ES-I3 (cell line): ENCODE data around the gene RETSAT.
"Not testable (repeated sequence)": the region's sequence is repeated elsewhere in the genome, so short reads cannot be mapped to it uniquely, and the experiment has no call there.

ENCODE experiments used
- H3K36me3 ChIP-seq: 2 replicates; pipeline ENCODE4 v1.6.1; 2013; ENCODE audit warnings: mild to moderate bottlenecking, low read length, control low read depth, moderate library complexity; ENCODE audit not compliant: insufficient read depth
- H3K4me1 ChIP-seq: 2 replicates; pipeline ENCODE4 v1.6.1; 2013; ENCODE audit warnings: mild to moderate bottlenecking, control low read depth, low read length; ENCODE audit not compliant: insufficient read depth
- H3K9ac ChIP-seq: 2 replicates; pipeline ENCODE4 v1.6.1; 2013; ENCODE audit warnings: low read depth, mild to moderate bottlenecking, low read length, moderate library complexity
- H3K9me3 ChIP-seq: 2 replicates; pipeline ENCODE4 v1.6.1; 2013; ENCODE audit warnings: mild to moderate bottlenecking, low read length, moderate library complexity; ENCODE audit not compliant: control insufficient read depth, insufficient read depth

Gene RETSAT

DNA sequence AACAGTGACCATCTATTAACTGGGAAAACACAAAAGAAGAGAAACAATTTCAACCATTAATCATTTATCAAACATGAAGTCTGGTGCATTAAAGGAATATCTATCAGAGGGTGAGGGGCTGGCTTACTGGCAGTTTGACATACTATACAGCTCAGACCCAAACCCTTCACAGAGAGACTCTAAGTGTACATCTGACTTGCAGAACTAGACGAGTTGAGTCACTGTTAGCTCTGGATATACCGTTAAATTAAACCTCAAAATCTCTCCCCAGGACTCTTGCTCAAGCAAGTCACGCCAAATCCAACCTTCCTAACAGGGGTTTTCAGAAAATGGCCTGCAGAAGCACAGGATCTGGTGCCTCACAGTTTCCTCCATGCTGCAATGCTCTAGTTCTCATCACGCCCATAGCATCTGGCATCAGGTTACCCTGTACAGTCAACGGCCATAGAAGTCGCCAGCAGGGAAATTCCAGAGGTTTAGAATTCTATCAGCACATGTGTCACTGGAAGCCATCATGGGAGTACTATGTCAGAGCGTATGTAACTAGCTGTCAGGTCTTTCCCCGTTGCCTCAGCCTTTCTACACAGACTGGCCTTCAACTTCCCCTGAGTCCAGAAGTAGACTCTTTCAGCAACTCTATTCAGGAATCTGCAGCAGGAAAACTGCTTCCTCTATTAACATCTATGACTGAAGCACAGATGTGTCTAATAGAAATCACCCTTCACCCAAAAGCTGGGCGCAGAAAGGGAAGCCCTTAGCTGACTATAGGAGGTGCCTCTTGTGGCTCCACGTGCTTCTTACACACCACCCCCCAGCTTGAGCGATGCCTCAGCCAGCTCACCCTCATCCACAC is 35.9 kb downstream of the RETSAT start:
- peaks cover 3% of the 10 kb centered on the region; the same call in 1 of the 2 replicates for H3K36me3 ChIP-seq
- no peaks in the 10 kb centered on the region for H3K9me3 ChIP-seq
- no peaks in the 10 kb centered on the region; the same call in 1 of the 2 replicates for H3K4me1 ChIP-seq
- no peak overlapping the region for H3K9ac ChIP-seq

GRCh38 chr2:85315921-85316320 is 38.4 kb downstream of the RETSAT start:
- H3K9ac ChIP-seq, H3K36me3 ChIP-seq, H3K9me3 ChIP-seq, H3K4me1 ChIP-seq: not testable (repeated sequence)

DNA sequence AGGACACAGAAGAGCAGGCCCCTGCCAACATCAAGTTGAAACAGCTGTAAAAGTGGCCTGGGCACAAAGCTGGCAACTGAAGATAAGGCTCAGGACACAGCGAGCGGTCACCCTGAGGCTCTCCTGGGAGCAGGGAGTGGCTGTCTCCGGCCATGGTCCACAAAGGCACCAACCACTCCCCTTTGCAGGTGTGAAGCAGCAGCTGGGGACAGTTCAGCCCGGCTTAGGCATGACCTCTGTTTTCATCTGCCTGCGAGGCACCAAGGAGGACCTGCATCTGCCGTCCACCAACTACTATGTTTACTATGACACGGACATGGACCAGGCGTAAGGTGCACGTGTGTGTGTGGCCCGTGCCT is 39.5 kb downstream of the RETSAT start:
- H3K4me1 ChIP-seq: peaks cover 5% of the 10 kb centered on the region; the same call in 1 of the 2 replicates
- no peaks in the 10 kb centered on the region for H3K9me3 ChIP-seq
- H3K36me3 ChIP-seq: peaks cover 3% of the 10 kb centered on the region; the same call in 1 of the 2 replicates
- no peak overlapping the region for H3K9ac ChIP-seq

DNA sequence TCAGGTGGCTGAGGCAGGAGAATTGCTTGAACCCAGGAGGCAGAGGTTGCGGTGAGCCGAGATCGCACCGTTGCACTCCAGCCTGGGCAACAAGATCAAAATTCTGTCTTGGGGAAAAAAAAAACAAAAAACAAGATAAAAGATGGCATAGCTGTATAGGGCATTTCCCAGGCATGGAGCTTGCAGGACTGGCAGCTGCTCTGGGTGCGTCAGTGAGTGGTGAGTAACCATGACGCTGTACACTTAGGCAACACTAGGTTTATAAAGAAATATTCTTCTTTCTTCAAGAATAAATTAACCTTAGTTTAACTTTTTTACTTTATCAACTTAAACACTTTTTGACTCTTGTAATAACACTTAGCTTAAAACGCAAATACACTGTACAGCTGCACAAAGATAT is 41.9 kb downstream of the RETSAT start:
- Histone ChIP-seq H3K9me3 (no peaks in the 10 kb centered on the region), H3K36me3 (no peaks in the 10 kb centered on the region), H3K9ac (no peak overlapping the region), H3K4me1 (peaks cover 13% of the 10 kb centered on the region; the same call in 1 of the 2 replicates)

- Histone ChIP-seq H3K9me3 (no peaks in the 10 kb centered on the region), H3K36me3 (no peaks in the 10 kb centered on the region), H3K4me1 (peaks cover 13% of the 10 kb centered on the region; the same call in 1 of the 2 replicates), H3K9ac (no peak overlapping the region)
Observed at GRCh38 chr2:85310330-85310729, 44.0 kb downstream of the RETSAT start.

- Histone ChIP-seq H3K36me3 (0 out of 2 replicates have a peak, but pooled peaks cover under 1% of the 10 kb centered on the region), H3K9ac (no peak overlapping the region), H3K9me3 (no peaks in the 10 kb centered on the region), H3K4me1 (peaks cover 13% of the 10 kb centered on the region; the same call in 1 of the 2 replicates)
Observed at GRCh38 chr2:85309699-85310321, 44.5 kb downstream of the RETSAT start.

GRCh38 chr2:85308896-85309555 is 45.3 kb downstream of the RETSAT start:
- H3K4me1 ChIP-seq: peaks cover 13% of the 10 kb centered on the region; the same call in 1 of the 2 replicates
- H3K9me3 ChIP-seq: no peaks in the 10 kb centered on the region
- H3K9ac ChIP-seq: no peak overlapping the region
- H3K36me3 ChIP-seq: peaks cover 5% of the 10 kb centered on the region; the same call in 1 of the 2 replicates

DNA sequence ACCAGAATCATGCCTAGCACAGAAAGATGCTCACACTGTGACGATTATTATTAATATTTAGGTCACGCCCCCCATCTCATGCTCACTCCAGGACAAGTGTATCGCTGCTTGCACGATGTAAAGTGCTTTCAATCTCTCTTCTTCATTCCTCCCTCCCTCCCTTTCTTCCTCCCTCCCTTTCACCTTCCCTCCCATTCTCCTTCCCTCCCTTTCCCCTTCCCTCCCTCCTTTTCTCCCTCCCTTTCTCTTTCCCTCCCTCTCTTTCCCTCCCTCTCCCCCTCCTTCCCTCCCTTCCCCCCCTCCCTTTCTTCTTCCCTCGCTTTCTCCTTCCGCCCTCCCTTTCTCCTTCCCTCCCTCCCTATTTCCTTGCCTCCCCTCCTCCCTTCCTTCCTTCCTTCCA is 46.1 kb downstream of the RETSAT start:
- Histone ChIP-seq H3K36me3 (peaks cover 5% of the 10 kb centered on the region; the same call in 1 of the 2 replicates), H3K4me1 (peaks cover 13% of the 10 kb centered on the region; the same call in 1 of the 2 replicates), H3K9me3 (no peaks in the 10 kb centered on the region), H3K9ac (no peak overlapping the region)

DNA sequence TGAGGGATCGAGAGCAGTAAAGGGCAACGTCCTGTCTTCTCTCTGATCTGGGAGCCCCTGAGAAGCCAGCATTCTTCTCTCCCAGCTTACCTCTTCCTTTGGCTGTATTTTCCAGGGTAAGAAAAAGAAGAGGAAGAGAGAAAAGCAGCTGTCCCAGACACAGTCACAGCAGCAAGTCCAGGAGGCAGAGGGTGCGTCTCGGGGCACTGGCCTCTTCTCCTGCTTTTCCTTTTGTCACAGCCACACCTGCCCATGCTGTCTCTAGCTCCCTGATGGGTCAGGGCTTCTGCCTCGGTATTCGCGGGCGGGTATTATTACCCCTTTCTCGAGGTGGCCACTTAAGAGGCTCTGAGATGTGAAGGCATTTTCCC is 46.8 kb downstream of the RETSAT start:
- Histone ChIP-seq H3K9me3 (no peaks in the 10 kb centered on the region), H3K4me1 (peaks cover 13% of the 10 kb centered on the region; the same call in 1 of the 2 replicates), H3K9ac (no peak overlapping the region), H3K36me3 (peaks cover 5% of the 10 kb centered on the region; the same call in 1 of the 2 replicates)

- H3K36me3 ChIP-seq: peaks cover 5% of the 10 kb centered on the region; the same call in 1 of the 2 replicates
- H3K9ac ChIP-seq: no peak overlapping the region
- no peaks in the 10 kb centered on the region; the same call in 1 of the 2 replicates for H3K4me1 ChIP-seq
- H3K9me3 ChIP-seq: no peaks in the 10 kb centered on the region
Observed at GRCh38 chr2:85303780-85304531, 50.4 kb downstream of the RETSAT start.

DNA sequence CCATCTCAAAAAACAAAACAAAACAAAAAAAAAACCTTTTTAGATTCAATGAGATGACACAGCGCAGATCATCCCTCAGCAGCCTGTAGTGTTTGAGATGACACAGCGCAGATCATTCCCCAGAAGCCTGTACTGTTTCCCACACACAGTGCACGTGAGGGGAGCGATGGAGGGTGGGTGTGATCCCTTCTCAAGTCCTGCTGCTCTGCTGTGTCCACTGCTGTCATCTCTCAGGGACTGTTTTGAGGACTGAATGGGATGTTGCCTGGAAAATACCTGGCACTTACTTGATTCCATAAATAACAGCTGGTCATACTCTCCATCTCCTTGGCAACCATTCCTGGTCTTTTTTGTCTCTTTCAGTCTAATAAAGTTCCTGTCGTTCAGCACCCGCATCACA is 52.2 kb downstream of the RETSAT start:
- Histone ChIP-seq H3K9ac (no peak overlapping the region), H3K4me1 (no peaks in the 10 kb centered on the region), H3K9me3 (no peaks in the 10 kb centered on the region), H3K36me3 (peaks cover 5% of the 10 kb centered on the region; the same call in 1 of the 2 replicates)
